Measurements from ENCODE around the gene C1QL4. TPM values are rescaled to one million over a fixed set of nuclear protein-coding genes. Genes with fewer than 3 reads are reported as not detected.

The C1QL4 gene
- total RNA-seq, 1 experiment from 2014 or later: not detected

DNA sequence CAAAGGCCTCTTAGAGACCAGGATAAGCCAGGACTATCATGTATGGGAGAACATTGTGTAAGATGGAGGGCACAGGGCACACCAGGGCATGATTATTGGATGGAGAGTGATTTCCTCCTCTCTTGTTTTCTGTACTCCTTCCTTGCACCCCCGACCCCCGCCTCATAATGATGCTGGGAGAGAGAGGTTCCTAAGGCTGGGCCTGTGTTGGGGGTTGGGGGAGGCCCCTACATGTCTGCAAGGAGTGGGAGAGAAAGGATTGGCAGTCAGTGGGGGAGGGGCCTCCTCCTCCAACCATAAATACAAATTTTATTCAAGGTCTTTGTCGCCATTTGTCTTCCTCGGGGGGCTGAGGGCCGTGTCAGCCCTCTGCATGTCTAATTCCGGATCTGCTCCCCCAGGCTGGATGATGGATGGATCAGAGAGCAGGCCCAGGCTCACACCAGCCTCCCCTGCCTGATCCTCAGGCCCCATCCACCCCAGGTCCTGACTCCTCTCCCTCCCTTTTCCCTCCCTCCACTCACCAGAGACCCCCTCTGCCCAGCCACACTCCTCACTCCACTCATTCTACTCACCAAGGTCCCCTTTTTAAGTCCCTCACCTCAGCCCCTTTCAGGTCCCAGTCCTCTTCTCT, 2.0 kb upstream of the C1QL4 start:
- intact Hi-C loops (cut with micrococcal nuclease; ENCODE audit: unreplicated experiment): no loop called here
- Mint-ChIP-seq H3K4me3 (ENCODE audit: low read depth, unreplicated experiment) (no peak overlapping the region), H3K27me3 (ENCODE audit: unreplicated experiment) (peaks cover 55% of the 10 kb centered on the region), H3K36me3 (ENCODE audit: insufficient read depth, unreplicated experiment) (no peaks in the 10 kb centered on the region), H3K27ac (ENCODE audit: unreplicated experiment) (no peak overlapping the region), H3K9me3 (ENCODE audit: low read depth, unreplicated experiment) (no peaks in the 10 kb centered on the region), H3K4me1 (ENCODE audit: low read depth, unreplicated experiment) (peaks cover 37% of the 10 kb centered on the region)
- no TSS peak for BruUV-seq (replicated peaks)
- TF ChIP-seq, protein P1, sequence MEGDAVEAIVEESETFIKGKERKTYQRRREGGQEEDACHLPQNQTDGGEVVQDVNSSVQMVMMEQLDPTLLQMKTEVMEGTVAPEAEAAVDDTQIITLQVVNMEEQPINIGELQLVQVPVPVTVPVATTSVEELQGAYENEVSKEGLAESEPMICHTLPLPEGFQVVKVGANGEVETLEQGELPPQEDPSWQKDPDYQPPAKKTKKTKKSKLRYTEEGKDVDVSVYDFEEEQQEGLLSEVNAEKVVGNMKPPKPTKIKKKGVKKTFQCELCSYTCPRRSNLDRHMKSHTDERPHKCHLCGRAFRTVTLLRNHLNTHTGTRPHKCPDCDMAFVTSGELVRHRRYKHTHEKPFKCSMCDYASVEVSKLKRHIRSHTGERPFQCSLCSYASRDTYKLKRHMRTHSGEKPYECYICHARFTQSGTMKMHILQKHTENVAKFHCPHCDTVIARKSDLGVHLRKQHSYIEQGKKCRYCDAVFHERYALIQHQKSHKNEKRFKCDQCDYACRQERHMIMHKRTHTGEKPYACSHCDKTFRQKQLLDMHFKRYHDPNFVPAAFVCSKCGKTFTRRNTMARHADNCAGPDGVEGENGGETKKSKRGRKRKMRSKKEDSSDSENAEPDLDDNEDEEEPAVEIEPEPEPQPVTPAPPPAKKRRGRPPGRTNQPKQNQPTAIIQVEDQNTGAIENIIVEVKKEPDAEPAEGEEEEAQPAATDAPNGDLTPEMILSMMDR (IDR thresholded peaks at IDR 0.05; ENCODE audit: unreplicated experiment): no peak
- CTCF ChIA-PET: interaction anchor here (0.6 kb wide), 1 partner anchor 14 kb away, joined by 4 read pairs; no protein-coding TSS in a partner anchor
- DNase-seq: no peak

DNA sequence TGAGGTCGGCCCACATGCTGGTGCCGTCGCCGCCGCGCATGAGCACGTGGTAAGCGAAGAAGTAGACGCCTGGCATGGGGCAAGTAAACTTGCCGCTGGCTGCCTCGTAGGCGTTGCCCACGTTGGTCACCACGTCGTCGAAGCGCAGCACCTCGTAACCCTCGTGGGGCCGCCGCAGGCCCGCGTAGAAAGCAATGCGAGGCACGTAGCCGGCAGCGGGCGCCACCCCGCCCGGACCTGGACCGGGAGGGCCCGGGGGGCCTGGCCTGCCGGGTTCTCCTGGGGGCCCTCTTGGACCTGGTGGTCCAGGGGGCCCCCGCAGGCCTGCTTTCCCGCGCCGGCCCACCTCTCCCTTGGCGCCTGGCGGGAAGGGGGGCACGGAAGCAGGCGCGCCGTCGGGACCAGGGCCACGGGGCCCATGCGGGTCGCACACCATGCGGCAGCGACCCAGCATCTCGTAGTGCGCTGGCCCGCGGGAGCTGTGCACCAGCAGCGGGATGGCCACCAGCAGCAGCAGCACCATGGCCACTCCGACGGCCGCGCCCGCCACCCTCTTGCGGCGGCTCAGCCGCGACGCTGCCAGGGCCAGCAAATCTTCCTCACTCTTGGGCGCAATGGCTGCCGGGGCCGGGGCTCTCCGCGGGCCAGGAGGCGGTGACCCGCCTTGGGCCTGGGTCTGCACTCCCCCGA, 888 bp downstream of the C1QL4 start:
- BruUV-seq (replicated peaks): no TSS peak
- CTCF ChIA-PET: interaction anchor here (2.3 kb wide), 1 partner anchor 11 kb away, joined by 7 read pairs; the partner anchor contains the start of gene DNAJC22
- Mint-ChIP-seq H3K27me3 (ENCODE audit: unreplicated experiment) (peaks cover 38% of the 10 kb centered on the region), H3K4me3 (ENCODE audit: low read depth, unreplicated experiment) (peak overlapping the region; percentile 69), H3K36me3 (ENCODE audit: insufficient read depth, unreplicated experiment) (peaks cover 18% of the 10 kb centered on the region), H3K27ac (ENCODE audit: unreplicated experiment) (no peak overlapping the region), H3K4me1 (ENCODE audit: low read depth, unreplicated experiment) (peaks cover 29% of the 10 kb centered on the region), H3K9me3 (ENCODE audit: low read depth, unreplicated experiment) (no peaks in the 10 kb centered on the region)
- TF ChIP-seq, protein P1 (IDR thresholded peaks at IDR 0.05; ENCODE audit: unreplicated experiment): no peak
- no peak for DNase-seq
- intact Hi-C loops (cut with micrococcal nuclease; ENCODE audit: unreplicated experiment): no loop called here

DNA sequence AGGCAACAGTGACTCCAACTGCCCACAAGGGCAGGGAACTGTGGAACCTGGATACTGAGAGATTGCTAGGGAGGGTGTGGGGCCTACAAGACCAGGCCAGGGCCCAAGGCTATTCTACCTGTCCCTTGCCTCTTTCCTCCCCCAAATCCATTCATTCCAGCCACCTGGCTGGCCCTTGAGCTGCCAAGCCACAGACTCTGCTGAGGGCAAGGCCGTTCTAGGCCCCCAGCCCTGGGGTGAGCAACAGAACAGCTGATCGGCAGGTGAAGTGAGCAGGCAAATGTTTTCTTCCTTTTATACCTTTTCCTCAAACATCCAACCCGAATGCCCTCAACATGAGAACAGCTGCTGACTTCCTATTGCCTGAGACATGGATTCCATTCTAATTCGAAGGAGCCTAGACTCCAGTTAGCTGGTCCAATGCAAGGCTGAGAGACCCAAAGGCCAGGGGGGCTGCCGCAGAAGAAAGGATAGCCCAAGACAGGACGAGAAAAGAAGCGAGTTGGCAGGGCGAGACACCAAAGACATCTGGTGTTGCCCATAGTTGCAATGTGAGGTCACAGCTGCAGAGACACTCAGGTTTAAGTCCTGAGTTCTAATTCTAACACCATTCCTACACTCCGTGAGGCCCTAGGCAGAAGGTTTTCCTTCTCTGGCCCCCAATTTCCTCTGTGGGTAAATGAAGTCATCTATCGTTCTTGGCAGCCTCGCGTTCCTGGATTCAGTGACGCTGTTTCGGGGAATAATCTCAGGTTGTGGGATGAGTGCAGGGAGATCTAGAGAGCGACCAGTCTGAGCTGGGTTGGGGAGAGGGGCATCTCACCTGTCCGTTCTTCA, 1.7 kb downstream of the C1QL4 start:
- Mint-ChIP-seq H3K36me3 (ENCODE audit: insufficient read depth, unreplicated experiment) (peaks cover 18% of the 10 kb centered on the region), H3K27me3 (ENCODE audit: unreplicated experiment) (peaks cover 30% of the 10 kb centered on the region), H3K27ac (ENCODE audit: unreplicated experiment) (no peak overlapping the region), H3K4me1 (ENCODE audit: low read depth, unreplicated experiment) (peaks cover 27% of the 10 kb centered on the region), H3K9me3 (ENCODE audit: low read depth, unreplicated experiment) (no peaks in the 10 kb centered on the region), H3K4me3 (ENCODE audit: low read depth, unreplicated experiment) (no peak overlapping the region)
- DNase-seq: no peak
- CTCF ChIA-PET: interaction anchor here (2.3 kb wide), 1 partner anchor 12 kb away, joined by 7 read pairs; the partner anchor contains the start of gene DNAJC22
- TF ChIP-seq, protein P1 (IDR thresholded peaks at IDR 0.05; ENCODE audit: unreplicated experiment): no peak
- intact Hi-C loops (cut with micrococcal nuclease; ENCODE audit: unreplicated experiment): no loop called here
- BruUV-seq (replicated peaks): no TSS peak

DNA sequence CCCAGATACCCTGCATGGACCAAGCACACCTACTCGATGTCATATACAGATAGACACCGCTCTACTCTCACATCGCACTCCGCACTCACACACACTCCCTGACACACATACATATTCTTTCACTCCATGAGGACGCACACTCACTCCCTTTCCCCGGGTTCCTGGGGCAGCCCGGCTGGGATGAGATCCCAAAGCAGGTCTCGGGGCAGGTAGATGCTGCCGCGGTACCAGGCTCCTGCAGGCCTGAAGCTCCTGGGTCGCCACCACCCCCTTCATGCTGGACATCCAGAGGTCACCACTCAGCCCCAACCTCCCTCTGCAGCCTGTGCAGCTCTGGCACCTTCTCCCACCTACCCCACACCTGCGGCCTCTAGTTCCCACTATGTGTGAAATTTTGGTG, 2.3 kb downstream of the C1QL4 start:
- Mint-ChIP-seq H3K36me3 (ENCODE audit: insufficient read depth, unreplicated experiment) (peaks cover 18% of the 10 kb centered on the region), H3K4me1 (ENCODE audit: low read depth, unreplicated experiment) (peaks cover 21% of the 10 kb centered on the region), H3K27ac (ENCODE audit: unreplicated experiment) (no peak overlapping the region), H3K27me3 (ENCODE audit: unreplicated experiment) (peaks cover 24% of the 10 kb centered on the region), H3K9me3 (ENCODE audit: low read depth, unreplicated experiment) (no peaks in the 10 kb centered on the region), H3K4me3 (ENCODE audit: low read depth, unreplicated experiment) (no peak overlapping the region)
- intact Hi-C loops (cut with micrococcal nuclease; ENCODE audit: unreplicated experiment): no loop called here
- CTCF ChIA-PET: no interaction called here
- no peak for DNase-seq
- BruUV-seq (replicated peaks): no TSS peak
- TF ChIP-seq, protein P1 (IDR thresholded peaks at IDR 0.05; ENCODE audit: unreplicated experiment): no peak

All from Calu3 (cell line).